Sigmoid colon (tissue), 7 donors: ENCODE results near the gene GLTP. TPM values are rescaled to one million over a fixed set of nuclear protein-coding genes. Genes with fewer than 3 reads are reported as not detected.

ENCODE experiments used
- DNase-seq: peaks from one replicate; pipeline ENCODE4 v3.0.0-alpha.2; 2019
- H3K27ac ChIP-seq, 4 donors: fragments of 200-600 bp; sonication (generic); one replicate each; pipeline ENCODE4 v1.5.1; 2016 to 2019; ENCODE audit warnings: mild to moderate bottlenecking in 1 of 4
- H3K27me3 ChIP-seq, 3 donors: fragments of 200-600 bp; sonication (generic); one replicate each; pipeline ENCODE4 v1.5.1; 2019; ENCODE audit warnings: mild to moderate bottlenecking in 1 of 3
- H3K36me3 ChIP-seq, 4 donors: fragments of 200-600 bp; sonication (generic); one replicate each; pipeline ENCODE4 v1.5.1; 2016 to 2019
- H3K4me1 ChIP-seq, 4 donors: fragments of 200-600 bp; sonication (generic); one replicate each; pipeline ENCODE4 v1.5.1; 2017 to 2019
- H3K4me3 ChIP-seq, 4 donors: fragments of 200-600 bp; sonication (generic); one replicate each; pipeline ENCODE4 v1.5.1; 2017 to 2019; ENCODE audit warnings: mild to moderate bottlenecking in 2 of 4, moderate library complexity in 1 of 4
- H3K9me3 ChIP-seq, 4 donors: fragments of 200-600 bp in 3 of 4; sonication (generic) in 3 of 4; one replicate each; pipeline versions ENCODE4 v1.5.1 to v1.6.1; 2013 to 2019
- EP300 ChIP-seq, 4 donors: sonication (generic); formaldehyde crosslinking; IDR thresholded peaks; one replicate each; pipeline ENCODE4 v1.6.1; 2017; ENCODE audit warnings: antibody characterized with exemption in 4 of 4
- POLR2A ChIP-seq, 2 donors: fragments of 450-650 bp; IDR thresholded peaks; one replicate each; pipeline ENCODE4 v1.6.1; 2016; ENCODE audit warnings: antibody characterized with exemption in 2 of 2, mild to moderate bottlenecking in 2 of 2, moderate library complexity in 2 of 2
- POLR2AphosphoS5 ChIP-seq, 4 donors: sonication (generic); formaldehyde crosslinking; IDR thresholded peaks; one replicate each; pipeline ENCODE4 v1.6.1; 2017; ENCODE audit warnings: antibody characterized with exemption in 4 of 4
- WGBS, 2 donors: extraction: QIAGEN DNeasy Blood & Tissue Kit; methylation state at CpG; one replicate each; pipeline ENCODE4 v1.1.7; 2013; 5-methylcytosine and 5-hydroxymethylcytosine counted together
- intact Hi-C: fragments of 100-400 bp; cut with DNase I; formaldehyde crosslinking; loops from one replicate; pipeline ENCODE4 v1.15.1; 2023
- polyA plus RNA-seq, 3 donors: library from polyadenylated mRNA; stranded (reverse); fragments of 200-250 nt; gene quantifications; one replicate each; pipeline ENCODE4 v1.2.3, GENCODE V29; 2013
- total RNA-seq, 4 donors: library from RNA; depleted of rRNA; stranded (reverse); fragments of >200 nt; gene quantifications; one replicate each; pipeline ENCODE4 v1.1.0, GENCODE V29; 2016
- TF ChIP-seq, protein P1 (sequence below), 4 experiments: fragments of 450-650 bp in 3 of 4; fragments of 200-600 bp in 1 of 4; IDR thresholded peaks; one replicate each; pipeline ENCODE4 v1.5.1; 2016 to 2019; ENCODE audit warnings: antibody characterized with exemption in 4 of 4, mild to moderate bottlenecking in 3 of 4, moderate library complexity in 2 of 4
- donor health status: healthy with polysubstance abuse.
- donor health status: Bipolar disorder and iron deficiency.
- donor health status: healthy.

Gene GLTP
- total and polyA plus RNA-seq, 7 donors = 33.5 to 105 (median 45.3) TPM

DNA sequence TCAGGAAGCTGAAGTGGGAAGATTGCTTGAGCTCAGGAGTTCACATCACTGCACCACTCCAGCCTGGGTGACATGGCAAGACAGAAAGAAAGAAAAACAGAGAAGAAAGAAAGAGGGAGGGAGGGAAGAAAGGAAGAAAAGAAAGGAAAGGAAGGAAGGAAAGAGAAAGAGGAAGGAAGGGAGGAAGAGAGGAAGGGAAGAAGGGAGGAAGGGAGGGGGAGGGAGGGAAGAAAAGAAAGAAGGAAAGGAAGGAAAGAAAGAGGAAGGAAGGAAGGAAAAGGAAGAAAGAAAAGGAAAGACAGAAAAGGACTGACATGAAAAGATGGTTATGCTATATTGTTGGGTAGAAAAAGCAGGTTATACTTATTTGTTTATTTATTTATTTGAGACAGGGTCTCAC is 3.9 kb downstream of the GLTP start:
- H3K4me3 ChIP-seq = no peak overlapping the region
- no peak overlapping the region for H3K27ac ChIP-seq
- DNase-seq = no peak
- no peaks in the 10 kb centered on the region for H3K27me3 ChIP-seq
- intact Hi-C loops = no loop called here
- H3K4me1 ChIP-seq = peaks cover 0 to 33% (median 25%) of the 10 kb centered on the region in 4 donors
- no peak for TF ChIP-seq EP300 (IDR thresholded peaks at IDR 0.05)
- TF ChIP-seq, protein P1, sequence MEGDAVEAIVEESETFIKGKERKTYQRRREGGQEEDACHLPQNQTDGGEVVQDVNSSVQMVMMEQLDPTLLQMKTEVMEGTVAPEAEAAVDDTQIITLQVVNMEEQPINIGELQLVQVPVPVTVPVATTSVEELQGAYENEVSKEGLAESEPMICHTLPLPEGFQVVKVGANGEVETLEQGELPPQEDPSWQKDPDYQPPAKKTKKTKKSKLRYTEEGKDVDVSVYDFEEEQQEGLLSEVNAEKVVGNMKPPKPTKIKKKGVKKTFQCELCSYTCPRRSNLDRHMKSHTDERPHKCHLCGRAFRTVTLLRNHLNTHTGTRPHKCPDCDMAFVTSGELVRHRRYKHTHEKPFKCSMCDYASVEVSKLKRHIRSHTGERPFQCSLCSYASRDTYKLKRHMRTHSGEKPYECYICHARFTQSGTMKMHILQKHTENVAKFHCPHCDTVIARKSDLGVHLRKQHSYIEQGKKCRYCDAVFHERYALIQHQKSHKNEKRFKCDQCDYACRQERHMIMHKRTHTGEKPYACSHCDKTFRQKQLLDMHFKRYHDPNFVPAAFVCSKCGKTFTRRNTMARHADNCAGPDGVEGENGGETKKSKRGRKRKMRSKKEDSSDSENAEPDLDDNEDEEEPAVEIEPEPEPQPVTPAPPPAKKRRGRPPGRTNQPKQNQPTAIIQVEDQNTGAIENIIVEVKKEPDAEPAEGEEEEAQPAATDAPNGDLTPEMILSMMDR (IDR thresholded peaks at IDR 0.05) = no peak
- TF ChIP-seq POLR2A (IDR thresholded peaks at IDR 0.05) = no peak
- TF ChIP-seq POLR2AphosphoS5 (IDR thresholded peaks at IDR 0.05) = no peak
- H3K9me3 ChIP-seq = no peaks in the 10 kb centered on the region
- H3K36me3 ChIP-seq = peaks cover 0 to 9% (median 0%) of the 10 kb centered on the region in 4 donors

DNA sequence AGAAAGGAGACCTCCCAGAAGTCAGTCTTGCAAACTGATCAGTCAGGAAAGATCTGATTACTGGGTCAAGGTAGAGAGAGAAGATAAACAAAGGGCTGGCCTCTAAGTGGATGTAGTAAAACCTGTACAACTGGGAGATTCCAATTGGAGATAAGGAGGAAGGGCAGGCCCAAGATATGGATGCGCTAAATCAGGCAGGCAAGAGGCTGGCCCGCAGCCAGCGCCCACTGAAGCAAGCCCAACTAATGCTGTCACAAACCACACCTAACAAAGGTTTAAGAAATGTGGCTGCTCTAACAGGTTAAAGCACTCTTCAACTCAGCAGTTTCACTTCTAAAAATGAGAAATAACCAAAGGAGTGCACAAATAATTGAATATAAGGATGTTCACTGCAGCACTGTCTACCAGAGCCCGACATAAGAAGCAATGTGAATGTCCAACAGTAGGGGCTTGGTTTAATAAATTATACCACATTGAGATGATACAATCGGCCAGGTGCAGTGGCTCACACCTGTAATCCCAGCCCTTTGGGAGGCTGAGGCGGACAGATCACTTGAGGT is 4.7 kb downstream of the GLTP start:
- H3K4me1 ChIP-seq = peaks cover 0 to 28% (median 21%) of the 10 kb centered on the region in 4 donors
- peaks cover 0 to 9% (median 0%) of the 10 kb centered on the region in 4 donors for H3K36me3 ChIP-seq
- TF ChIP-seq POLR2A (IDR thresholded peaks at IDR 0.05) (no peak), EP300 (IDR thresholded peaks at IDR 0.05) (no peak), POLR2AphosphoS5 (IDR thresholded peaks at IDR 0.05) (no peak)
- TF ChIP-seq, protein P1 (IDR thresholded peaks at IDR 0.05) = no peak
- intact Hi-C loops = no loop called here
- DNase-seq = no peak
- WGBS, 2 donors = 24 to 51% methylated on average over 6 of the region's 6 CpGs
- no peaks in the 10 kb centered on the region for H3K9me3 ChIP-seq
- no peaks in the 10 kb centered on the region for H3K27me3 ChIP-seq
- no peak overlapping the region for H3K27ac ChIP-seq
- no peak overlapping the region for H3K4me3 ChIP-seq

DNA sequence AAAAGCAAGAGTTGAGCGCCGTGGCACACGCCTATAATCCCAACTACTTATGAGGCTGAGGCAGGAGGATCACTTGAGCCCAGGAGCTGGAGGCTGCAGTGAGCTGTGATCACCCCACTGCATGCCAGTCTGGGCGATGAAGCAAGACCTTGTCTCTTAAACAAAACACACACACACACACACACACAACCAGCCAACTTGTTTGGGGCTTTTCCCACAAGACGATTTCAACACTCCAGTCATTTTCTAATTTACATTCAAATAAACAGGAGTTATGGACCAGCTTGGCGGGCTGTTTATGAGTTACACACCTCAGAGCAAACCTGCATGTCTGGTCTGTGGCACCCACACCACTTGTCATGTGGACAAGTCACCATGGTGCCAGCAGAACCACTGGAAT is 6.7 kb downstream of the GLTP start:
- H3K36me3 ChIP-seq = peaks cover 0 to 9% (median 0%) of the 10 kb centered on the region in 4 donors
- no peaks in the 10 kb centered on the region for H3K9me3 ChIP-seq
- TF ChIP-seq POLR2AphosphoS5 (IDR thresholded peaks at IDR 0.05) (no peak), EP300 (IDR thresholded peaks at IDR 0.05) (no peak), POLR2A (IDR thresholded peaks at IDR 0.05) (no peak)
- TF ChIP-seq, protein P1 (IDR thresholded peaks at IDR 0.05) = no peak
- no peak for DNase-seq
- no peak overlapping the region for H3K27ac ChIP-seq
- intact Hi-C loops = no loop called here
- no peak overlapping the region for H3K4me3 ChIP-seq
- 67 to 84% methylated on average over 6 of the region's 6 CpGs for WGBS, 2 donors
- H3K4me1 ChIP-seq = peaks cover 0 to 16% (median 10%) of the 10 kb centered on the region in 4 donors
- H3K27me3 ChIP-seq = no peaks in the 10 kb centered on the region

DNA sequence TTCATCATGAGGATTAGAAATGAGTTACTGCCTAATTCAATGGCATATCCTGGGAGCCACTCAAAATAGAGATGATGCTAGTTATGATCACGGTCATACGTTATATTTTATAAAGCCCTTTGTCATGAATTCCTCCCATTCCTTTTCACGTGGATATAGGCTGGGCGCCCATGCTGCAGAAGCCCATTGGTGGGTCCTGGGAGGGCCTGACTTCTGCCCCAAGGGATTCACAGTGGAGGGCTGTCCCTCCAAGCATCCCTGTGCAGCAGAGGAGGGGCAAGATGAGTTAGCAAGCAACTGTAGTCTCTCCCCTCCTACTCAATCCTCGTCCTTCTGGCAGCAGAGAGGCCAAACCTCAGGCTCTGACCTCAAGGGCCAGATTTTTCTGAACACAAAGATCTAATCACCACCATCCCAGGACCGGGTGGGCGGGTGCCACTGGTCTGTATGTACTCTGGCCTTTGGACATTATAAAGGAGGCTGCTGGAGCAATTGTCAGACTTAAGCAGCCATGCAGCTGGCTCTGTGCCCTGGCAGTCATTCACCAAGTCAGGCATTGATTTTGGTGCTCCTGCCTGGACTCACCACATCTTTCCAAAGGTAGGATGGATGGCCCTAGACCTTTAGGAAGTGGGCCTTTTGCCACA is 8.6 kb downstream of the GLTP start:
- H3K27ac ChIP-seq = no peak overlapping the region
- no peaks in the 10 kb centered on the region for H3K9me3 ChIP-seq
- no peak overlapping the region for H3K4me3 ChIP-seq
- no peaks in the 10 kb centered on the region for H3K27me3 ChIP-seq
- H3K4me1 ChIP-seq = peaks cover 0 to 4% (median 0%) of the 10 kb centered on the region in 4 donors
- TF ChIP-seq POLR2A (IDR thresholded peaks at IDR 0.05) = no peak
- no peak for TF ChIP-seq EP300 (IDR thresholded peaks at IDR 0.05)
- no peak for TF ChIP-seq POLR2AphosphoS5 (IDR thresholded peaks at IDR 0.05)
- TF ChIP-seq, protein P1 (IDR thresholded peaks at IDR 0.05) = no peak
- DNase-seq = no peak
- peaks cover 0 to 9% (median 0%) of the 10 kb centered on the region in 4 donors for H3K36me3 ChIP-seq
- intact Hi-C loops = no loop called here
- 40 to 75% methylated on average over 7 of the region's 7 CpGs for WGBS, 2 donors
